Sigmoid colon (tissue), 7 donors: ENCODE results near the gene PHACTR3. TPM values are rescaled to one million over a fixed set of nuclear protein-coding genes. Genes with fewer than 3 reads are reported as not detected.

Source experiments
- DNase-seq: peaks from one replicate; pipeline ENCODE4 v3.0.0-alpha.2; 2019
- H3K27ac ChIP-seq, 4 donors: fragments of 200-600 bp; sonication (generic); one replicate each; pipeline ENCODE4 v1.5.1; 2016 to 2019; ENCODE audit warnings: mild to moderate bottlenecking in 1 of 4
- H3K27me3 ChIP-seq, 3 donors: fragments of 200-600 bp; sonication (generic); one replicate each; pipeline ENCODE4 v1.5.1; 2019; ENCODE audit warnings: mild to moderate bottlenecking in 1 of 3
- H3K36me3 ChIP-seq, 4 donors: fragments of 200-600 bp; sonication (generic); one replicate each; pipeline ENCODE4 v1.5.1; 2016 to 2019
- H3K4me1 ChIP-seq, 4 donors: fragments of 200-600 bp; sonication (generic); one replicate each; pipeline ENCODE4 v1.5.1; 2017 to 2019
- H3K4me3 ChIP-seq, 4 donors: fragments of 200-600 bp; sonication (generic); one replicate each; pipeline ENCODE4 v1.5.1; 2017 to 2019; ENCODE audit warnings: mild to moderate bottlenecking in 2 of 4, moderate library complexity in 1 of 4
- H3K9me3 ChIP-seq, 4 donors: fragments of 200-600 bp in 3 of 4; sonication (generic) in 3 of 4; one replicate each; pipeline versions ENCODE4 v1.5.1 to v1.6.1; 2013 to 2019
- EP300 ChIP-seq, 4 donors: sonication (generic); formaldehyde crosslinking; IDR thresholded peaks; one replicate each; pipeline ENCODE4 v1.6.1; 2017; ENCODE audit warnings: antibody characterized with exemption in 4 of 4
- POLR2A ChIP-seq, 2 donors: fragments of 450-650 bp; IDR thresholded peaks; one replicate each; pipeline ENCODE4 v1.6.1; 2016; ENCODE audit warnings: antibody characterized with exemption in 2 of 2, mild to moderate bottlenecking in 2 of 2, moderate library complexity in 2 of 2
- POLR2AphosphoS5 ChIP-seq, 4 donors: sonication (generic); formaldehyde crosslinking; IDR thresholded peaks; one replicate each; pipeline ENCODE4 v1.6.1; 2017; ENCODE audit warnings: antibody characterized with exemption in 4 of 4
- WGBS, 2 donors: extraction: QIAGEN DNeasy Blood & Tissue Kit; methylation state at CpG; one replicate each; pipeline ENCODE4 v1.1.7; 2013; 5-methylcytosine and 5-hydroxymethylcytosine counted together
- intact Hi-C: fragments of 100-400 bp; cut with DNase I; formaldehyde crosslinking; loops from one replicate; pipeline ENCODE4 v1.15.1; 2023
- polyA plus RNA-seq, 3 donors: library from polyadenylated mRNA; stranded (reverse); fragments of 200-250 nt; gene quantifications; one replicate each; pipeline ENCODE4 v1.2.3, GENCODE V29; 2013
- total RNA-seq, 4 donors: library from RNA; depleted of rRNA; stranded (reverse); fragments of >200 nt; gene quantifications; one replicate each; pipeline ENCODE4 v1.1.0, GENCODE V29; 2016
- TF ChIP-seq, protein P1 (sequence below), 4 experiments: fragments of 450-650 bp in 3 of 4; fragments of 200-600 bp in 1 of 4; IDR thresholded peaks; one replicate each; pipeline ENCODE4 v1.5.1; 2016 to 2019; ENCODE audit warnings: antibody characterized with exemption in 4 of 4, mild to moderate bottlenecking in 3 of 4, moderate library complexity in 2 of 4
- donor health status: healthy with polysubstance abuse.
- donor health status: Bipolar disorder and iron deficiency.
- donor health status: healthy.

PHACTR3 gene
- total and polyA plus RNA-seq, 7 donors, result under 0.01 to 1.5 (median 0.81) TPM

DNA sequence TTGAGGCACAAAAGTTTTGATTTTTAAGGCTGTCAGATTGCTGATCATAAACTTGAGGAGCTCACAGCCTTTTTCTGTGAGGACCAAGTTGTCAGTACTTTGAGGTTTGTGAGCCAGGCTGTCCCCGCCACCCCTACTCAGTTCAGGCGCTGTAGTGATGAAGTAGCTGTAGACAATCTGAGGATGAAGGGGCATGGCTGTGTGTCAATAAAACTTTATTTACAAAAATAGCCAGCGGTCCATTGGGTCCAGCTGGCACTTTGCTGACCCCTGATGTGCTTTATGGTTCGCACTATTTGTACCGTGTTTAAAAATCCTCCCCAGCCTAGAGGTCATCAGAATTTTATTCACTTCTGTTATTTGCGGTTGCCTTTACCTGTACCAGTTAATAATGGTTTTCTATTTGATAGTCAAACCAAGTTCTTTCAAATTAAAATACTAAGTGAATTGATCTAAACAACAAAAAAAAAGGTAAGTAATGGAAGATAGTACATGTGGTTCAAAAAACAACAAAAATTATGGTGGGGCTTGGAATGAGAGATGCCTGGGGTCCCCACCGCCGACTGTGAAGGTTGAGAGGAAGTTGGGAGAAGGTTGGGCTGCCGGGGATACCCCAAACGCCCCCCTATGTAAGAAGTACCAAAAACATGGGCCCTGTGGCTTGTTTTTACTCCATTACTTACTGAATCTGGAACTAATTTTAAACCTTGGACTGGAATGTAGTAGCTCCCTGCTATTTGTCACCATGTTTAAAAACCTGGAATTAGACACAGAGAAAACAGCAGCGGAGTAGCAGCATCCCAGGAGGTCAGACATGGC, 205.5 kb downstream of the PHACTR3 start:
- WGBS, 2 donors, result 90 to 91% methylated on average over 11 of the region's 11 CpGs
- TF ChIP-seq, protein P1, sequence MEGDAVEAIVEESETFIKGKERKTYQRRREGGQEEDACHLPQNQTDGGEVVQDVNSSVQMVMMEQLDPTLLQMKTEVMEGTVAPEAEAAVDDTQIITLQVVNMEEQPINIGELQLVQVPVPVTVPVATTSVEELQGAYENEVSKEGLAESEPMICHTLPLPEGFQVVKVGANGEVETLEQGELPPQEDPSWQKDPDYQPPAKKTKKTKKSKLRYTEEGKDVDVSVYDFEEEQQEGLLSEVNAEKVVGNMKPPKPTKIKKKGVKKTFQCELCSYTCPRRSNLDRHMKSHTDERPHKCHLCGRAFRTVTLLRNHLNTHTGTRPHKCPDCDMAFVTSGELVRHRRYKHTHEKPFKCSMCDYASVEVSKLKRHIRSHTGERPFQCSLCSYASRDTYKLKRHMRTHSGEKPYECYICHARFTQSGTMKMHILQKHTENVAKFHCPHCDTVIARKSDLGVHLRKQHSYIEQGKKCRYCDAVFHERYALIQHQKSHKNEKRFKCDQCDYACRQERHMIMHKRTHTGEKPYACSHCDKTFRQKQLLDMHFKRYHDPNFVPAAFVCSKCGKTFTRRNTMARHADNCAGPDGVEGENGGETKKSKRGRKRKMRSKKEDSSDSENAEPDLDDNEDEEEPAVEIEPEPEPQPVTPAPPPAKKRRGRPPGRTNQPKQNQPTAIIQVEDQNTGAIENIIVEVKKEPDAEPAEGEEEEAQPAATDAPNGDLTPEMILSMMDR (IDR thresholded peaks at IDR 0.05), result no peak
- TF ChIP-seq POLR2AphosphoS5 (IDR thresholded peaks at IDR 0.05), result no peak
- TF ChIP-seq POLR2A (IDR thresholded peaks at IDR 0.05), result no peak
- TF ChIP-seq EP300 (IDR thresholded peaks at IDR 0.05), result no peak
- Histone ChIP-seq H3K4me1 (no peaks in the 10 kb centered on the region), H3K4me3 (no peak overlapping the region), H3K9me3 (no peaks in the 10 kb centered on the region), H3K27ac (no peak overlapping the region), H3K27me3 (no peaks in the 10 kb centered on the region), H3K36me3 (no peaks in the 10 kb centered on the region)
- DNase-seq, result no peak
- intact Hi-C loops, result no loop called here

DNA sequence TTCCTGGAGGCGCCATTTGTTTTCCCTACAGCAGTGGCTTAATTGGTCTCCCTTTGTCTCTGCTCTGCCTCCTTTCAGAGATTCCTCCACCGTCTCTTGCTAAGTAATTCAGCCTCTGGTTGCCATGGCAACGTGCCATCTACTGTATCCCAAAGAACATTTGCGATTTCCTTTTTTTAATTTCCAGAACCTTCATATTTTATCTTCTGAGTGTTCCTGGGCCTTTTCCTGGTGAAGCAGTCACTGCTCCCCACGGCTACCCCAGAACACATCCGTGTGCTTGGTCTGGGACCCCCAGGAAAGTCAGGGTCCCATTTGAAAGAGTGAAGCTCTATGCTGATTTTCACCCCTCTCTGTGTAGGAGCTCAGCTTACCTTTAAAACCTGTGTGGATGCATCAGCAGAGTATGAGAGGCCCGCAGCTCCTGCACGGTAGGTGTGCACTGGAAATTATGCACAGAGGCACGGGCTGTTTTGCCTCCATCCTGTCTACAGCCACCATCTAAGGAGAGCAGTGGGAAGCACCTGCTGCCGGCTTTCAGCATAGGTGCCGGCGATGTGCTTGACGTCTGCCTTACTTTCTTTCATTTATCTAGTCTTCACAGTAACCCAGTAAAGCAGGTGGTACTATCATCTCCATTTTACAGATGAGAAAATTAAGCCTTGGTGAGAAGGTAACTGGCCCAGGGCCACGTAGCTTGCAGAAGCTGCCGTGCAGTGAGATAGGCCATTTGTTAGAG, 206.3 kb downstream of the PHACTR3 start:
- Histone ChIP-seq H3K4me3 (no peak overlapping the region), H3K4me1 (no peaks in the 10 kb centered on the region), H3K9me3 (no peaks in the 10 kb centered on the region), H3K27ac (no peak overlapping the region), H3K36me3 (no peaks in the 10 kb centered on the region), H3K27me3 (no peaks in the 10 kb centered on the region)
- no peak for DNase-seq
- WGBS, 2 donors, result 83 to 93% methylated on average over 15 of the region's 15 CpGs
- intact Hi-C loops, result no loop called here
- TF ChIP-seq EP300 (IDR thresholded peaks at IDR 0.05) (no peak), POLR2A (IDR thresholded peaks at IDR 0.05) (no peak), POLR2AphosphoS5 (IDR thresholded peaks at IDR 0.05) (no peak)
- TF ChIP-seq, protein P1 (IDR thresholded peaks at IDR 0.05), result no peak

DNA sequence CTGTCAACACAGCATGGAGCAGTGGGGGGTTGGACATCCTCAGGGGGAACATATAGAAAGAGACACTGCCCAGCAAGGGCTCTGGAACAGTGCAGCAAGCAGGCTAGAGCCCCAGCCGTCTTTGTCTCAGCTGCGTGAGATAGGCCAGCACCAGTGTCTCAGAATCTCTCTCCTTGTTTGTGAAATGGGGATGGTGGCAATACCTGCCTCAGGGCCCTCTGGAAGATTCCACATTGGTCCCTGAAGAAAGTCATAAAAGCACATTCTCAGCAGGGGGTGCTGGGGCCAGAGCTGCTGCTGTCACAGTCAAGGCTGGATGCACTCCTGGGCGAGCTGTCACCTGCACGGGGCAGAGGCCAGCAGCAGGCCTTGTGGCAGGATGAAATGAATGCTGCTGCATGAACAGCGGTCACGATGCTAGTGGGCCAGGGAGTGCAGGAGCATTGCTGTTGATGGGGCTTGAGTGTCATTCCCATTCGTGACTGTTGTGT, 207.4 kb downstream of the PHACTR3 start:
- 79 to 88% methylated on average over 7 of the region's 7 CpGs for WGBS, 2 donors

DNA sequence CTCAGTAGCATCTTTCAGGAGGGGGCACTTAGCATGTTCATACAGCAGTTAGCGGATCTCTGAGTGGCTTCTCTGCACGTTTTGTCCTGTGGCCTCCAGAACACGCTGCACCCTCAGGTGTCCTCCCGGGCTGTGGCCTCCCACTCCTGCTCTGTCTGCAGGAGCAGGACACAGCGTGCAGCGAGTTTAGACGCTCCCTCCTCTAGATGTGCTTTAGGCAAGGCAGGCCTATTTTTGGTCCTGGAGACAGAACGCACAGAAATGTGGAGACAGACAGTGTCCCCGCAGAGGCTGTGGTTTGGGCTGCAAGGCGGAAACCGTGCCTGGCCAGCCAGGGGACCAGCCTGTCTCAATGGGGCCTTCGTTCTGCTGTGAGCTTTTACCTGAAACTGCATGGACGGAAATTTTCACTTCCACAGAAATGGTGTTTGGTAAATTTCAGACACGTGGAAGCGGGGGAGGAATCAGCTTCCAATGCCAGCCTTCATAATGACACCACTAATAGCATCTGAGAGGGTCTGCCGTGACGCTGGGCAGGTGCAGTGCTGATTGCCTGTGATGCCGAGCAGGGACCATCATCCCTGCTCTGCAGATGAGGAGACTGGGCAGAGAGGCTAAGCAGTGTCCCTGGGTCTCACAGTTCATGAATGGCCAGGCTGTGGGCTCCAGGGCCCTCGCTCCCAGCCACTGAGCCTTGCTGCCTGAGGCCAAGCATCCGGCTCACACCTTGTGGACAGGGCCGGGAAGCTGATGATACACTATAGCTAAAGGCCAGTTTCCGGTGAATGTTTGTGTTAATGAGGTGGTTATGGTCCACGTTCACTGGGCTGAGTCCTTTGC, 208.2 kb downstream of the PHACTR3 start:
- no peak for TF ChIP-seq EP300 (IDR thresholded peaks at IDR 0.05)
- TF ChIP-seq POLR2A (IDR thresholded peaks at IDR 0.05), result no peak
- TF ChIP-seq, protein P1 (IDR thresholded peaks at IDR 0.05), result no peak
- no peak for TF ChIP-seq POLR2AphosphoS5 (IDR thresholded peaks at IDR 0.05)
- DNase-seq, result no peak
- Histone ChIP-seq H3K36me3 (no peaks in the 10 kb centered on the region), H3K4me1 (no peaks in the 10 kb centered on the region), H3K4me3 (no peak overlapping the region), H3K27ac (no peak overlapping the region), H3K9me3 (no peaks in the 10 kb centered on the region), H3K27me3 (no peaks in the 10 kb centered on the region)
- WGBS, 2 donors, result 88 to 90% methylated on average over 23 of the region's 23 CpGs
- intact Hi-C loops, result no loop called here

More for the DNA sequence above, 207.4 kb downstream of the PHACTR3 start:
- no peak overlapping the region for H3K4me3 ChIP-seq
- H3K27me3 ChIP-seq, result no peaks in the 10 kb centered on the region
- no peak for DNase-seq
- H3K36me3 ChIP-seq, result no peaks in the 10 kb centered on the region
- TF ChIP-seq EP300 (IDR thresholded peaks at IDR 0.05) (no peak), POLR2AphosphoS5 (IDR thresholded peaks at IDR 0.05) (no peak), POLR2A (IDR thresholded peaks at IDR 0.05) (no peak)
- TF ChIP-seq, protein P1 (IDR thresholded peaks at IDR 0.05), result no peak
- H3K27ac ChIP-seq, result no peak overlapping the region
- no peaks in the 10 kb centered on the region for H3K9me3 ChIP-seq
- intact Hi-C loops, result no loop called here
- H3K4me1 ChIP-seq, result no peaks in the 10 kb centered on the region
